HL-60 (cell line): ENCODE measurements around the gene RIN1.

Experiments used
- DNase-seq, 2 experiments: peaks; one replicate each; pipeline ENCODE4 v3.0.0-alpha.2; 2010 to 2020; ENCODE audit warnings: low read depth in 1 of 2, low spot score in 1 of 2
- H3K27ac ChIP-seq: fragments of 250-450 bp; sonication (Bioruptor Pico); replicated peaks from 2 replicates; pipeline ENCODE4 v1.5.1; 2020; ENCODE audit warnings: mild to moderate bottlenecking, moderate library complexity
- H3K27me3 ChIP-seq: fragments of 250-450 bp; sonication (Bioruptor Pico); 2 replicates; pipeline ENCODE4 v1.5.1; 2021; ENCODE audit warnings: mild to moderate bottlenecking, moderate library complexity; ENCODE audit not compliant: insufficient read depth, poor library complexity, severe bottlenecking
- H3K4me3 ChIP-seq: replicated peaks from 2 replicates; pipeline ENCODE4 v1.5.1; 2011; ENCODE audit warnings: mild to moderate bottlenecking, control low read depth, low read length; ENCODE audit not compliant: insufficient read depth
- GABPA ChIP-seq: IDR thresholded peaks from 2 replicates; pipeline ENCODE4 v1.6.1; 2012; ENCODE audit warnings: low read depth
- POLR2AphosphoS5 ChIP-seq: IDR thresholded peaks from 2 replicates; pipeline ENCODE4 v1.6.1; 2012; ENCODE audit warnings: low read depth
- SPI1 ChIP-seq: IDR thresholded peaks from 2 replicates; pipeline ENCODE4 v1.6.1; 2012; ENCODE audit warnings: low read depth, mild to moderate bottlenecking, borderline replicate concordance
- TF ChIP-seq, protein P1 (sequence below): IDR thresholded peaks from one replicate; pipeline ENCODE4 v1.5.1; 2011; ENCODE audit warnings: low read length, control low read depth, inconsistent platforms; ENCODE audit not compliant: insufficient read depth
- TF ChIP-seq, protein P2 (sequence below): IDR thresholded peaks from 2 replicates; pipeline ENCODE4 v1.6.1; 2012; ENCODE audit warnings: low read depth; ENCODE audit not compliant: insufficient replicate concordance

RIN1 gene

DNA sequence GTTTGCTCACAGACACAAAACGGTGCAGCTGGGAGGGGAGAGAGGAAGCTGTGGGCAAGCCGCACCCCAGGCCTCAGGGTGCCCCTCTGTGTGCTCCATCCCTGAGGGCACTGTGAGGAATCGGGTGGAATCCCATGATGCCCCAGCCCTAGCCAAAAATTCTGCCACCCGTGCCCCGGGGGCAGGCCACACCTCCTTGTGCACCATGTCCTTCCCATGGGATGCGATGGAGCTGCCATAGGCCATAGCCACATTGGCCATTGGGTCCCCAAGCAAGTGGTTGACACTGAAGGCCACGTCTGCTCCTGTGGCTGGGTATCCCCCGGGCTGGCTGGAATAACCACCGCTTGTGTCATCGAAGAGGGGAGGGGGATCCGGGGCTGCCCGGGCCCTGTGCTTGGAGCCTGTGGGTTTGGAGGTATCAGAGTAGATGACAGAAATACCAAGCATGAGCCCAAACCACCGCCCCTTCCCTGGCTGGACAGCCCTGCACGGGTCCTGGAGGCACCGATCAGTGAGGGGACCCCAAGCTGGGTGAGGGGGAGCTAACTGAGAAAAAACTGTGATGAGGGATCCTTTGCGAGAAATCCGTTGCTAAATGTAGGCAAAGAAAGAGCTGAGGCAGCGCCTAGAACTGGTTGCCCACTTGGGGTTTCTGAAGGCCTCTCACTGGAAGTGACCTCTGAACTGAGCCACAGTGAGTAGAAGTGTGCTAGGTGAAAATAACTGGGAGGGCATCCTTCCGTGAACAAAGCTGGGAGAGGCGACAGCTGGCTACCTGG, 48.2 kb downstream of the RIN1 start:
- TF ChIP-seq, protein P1, sequence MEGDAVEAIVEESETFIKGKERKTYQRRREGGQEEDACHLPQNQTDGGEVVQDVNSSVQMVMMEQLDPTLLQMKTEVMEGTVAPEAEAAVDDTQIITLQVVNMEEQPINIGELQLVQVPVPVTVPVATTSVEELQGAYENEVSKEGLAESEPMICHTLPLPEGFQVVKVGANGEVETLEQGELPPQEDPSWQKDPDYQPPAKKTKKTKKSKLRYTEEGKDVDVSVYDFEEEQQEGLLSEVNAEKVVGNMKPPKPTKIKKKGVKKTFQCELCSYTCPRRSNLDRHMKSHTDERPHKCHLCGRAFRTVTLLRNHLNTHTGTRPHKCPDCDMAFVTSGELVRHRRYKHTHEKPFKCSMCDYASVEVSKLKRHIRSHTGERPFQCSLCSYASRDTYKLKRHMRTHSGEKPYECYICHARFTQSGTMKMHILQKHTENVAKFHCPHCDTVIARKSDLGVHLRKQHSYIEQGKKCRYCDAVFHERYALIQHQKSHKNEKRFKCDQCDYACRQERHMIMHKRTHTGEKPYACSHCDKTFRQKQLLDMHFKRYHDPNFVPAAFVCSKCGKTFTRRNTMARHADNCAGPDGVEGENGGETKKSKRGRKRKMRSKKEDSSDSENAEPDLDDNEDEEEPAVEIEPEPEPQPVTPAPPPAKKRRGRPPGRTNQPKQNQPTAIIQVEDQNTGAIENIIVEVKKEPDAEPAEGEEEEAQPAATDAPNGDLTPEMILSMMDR, result no peak
- TF ChIP-seq, protein P2, sequence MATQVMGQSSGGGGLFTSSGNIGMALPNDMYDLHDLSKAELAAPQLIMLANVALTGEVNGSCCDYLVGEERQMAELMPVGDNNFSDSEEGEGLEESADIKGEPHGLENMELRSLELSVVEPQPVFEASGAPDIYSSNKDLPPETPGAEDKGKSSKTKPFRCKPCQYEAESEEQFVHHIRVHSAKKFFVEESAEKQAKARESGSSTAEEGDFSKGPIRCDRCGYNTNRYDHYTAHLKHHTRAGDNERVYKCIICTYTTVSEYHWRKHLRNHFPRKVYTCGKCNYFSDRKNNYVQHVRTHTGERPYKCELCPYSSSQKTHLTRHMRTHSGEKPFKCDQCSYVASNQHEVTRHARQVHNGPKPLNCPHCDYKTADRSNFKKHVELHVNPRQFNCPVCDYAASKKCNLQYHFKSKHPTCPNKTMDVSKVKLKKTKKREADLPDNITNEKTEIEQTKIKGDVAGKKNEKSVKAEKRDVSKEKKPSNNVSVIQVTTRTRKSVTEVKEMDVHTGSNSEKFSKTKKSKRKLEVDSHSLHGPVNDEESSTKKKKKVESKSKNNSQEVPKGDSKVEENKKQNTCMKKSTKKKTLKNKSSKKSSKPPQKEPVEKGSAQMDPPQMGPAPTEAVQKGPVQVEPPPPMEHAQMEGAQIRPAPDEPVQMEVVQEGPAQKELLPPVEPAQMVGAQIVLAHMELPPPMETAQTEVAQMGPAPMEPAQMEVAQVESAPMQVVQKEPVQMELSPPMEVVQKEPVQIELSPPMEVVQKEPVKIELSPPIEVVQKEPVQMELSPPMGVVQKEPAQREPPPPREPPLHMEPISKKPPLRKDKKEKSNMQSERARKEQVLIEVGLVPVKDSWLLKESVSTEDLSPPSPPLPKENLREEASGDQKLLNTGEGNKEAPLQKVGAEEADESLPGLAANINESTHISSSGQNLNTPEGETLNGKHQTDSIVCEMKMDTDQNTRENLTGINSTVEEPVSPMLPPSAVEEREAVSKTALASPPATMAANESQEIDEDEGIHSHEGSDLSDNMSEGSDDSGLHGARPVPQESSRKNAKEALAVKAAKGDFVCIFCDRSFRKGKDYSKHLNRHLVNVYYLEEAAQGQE, result no peak
- TF ChIP-seq SPI1 (no peak; the same call in 1 of the 2 replicates), POLR2AphosphoS5 (0 out of 2 replicates have a peak, but pooled peaks have one; percentile 14)
- Histone ChIP-seq H3K4me3 (peak overlapping the region; percentile 90), H3K27me3 (peaks cover 17% of the 10 kb centered on the region), H3K27ac (peak overlapping the region; percentile 60)
- DNase-seq, result peak in 1 of 2 experiments; percentile 12

GRCh38 chr11:66287211-66287888, 48.9 kb downstream of the RIN1 start:
- peak overlapping the region; percentile 60 for H3K27ac ChIP-seq
- TF ChIP-seq, protein P1, result no peak
- TF ChIP-seq SPI1 (peak; percentile 64; the same call in 1 of the 2 replicates), GABPA (no peak), POLR2AphosphoS5 (peak; percentile 22; the same call in 1 of the 2 replicates)
- TF ChIP-seq, protein P2, result no peak

GRCh38 chr11:66286699-66287098, 49.5 kb downstream of the RIN1 start:
- Histone ChIP-seq H3K4me3 (no peak overlapping the region), H3K27ac (peak overlapping the region; percentile 60; the same call in 1 of the 2 replicates), H3K27me3 (peaks cover 6% of the 10 kb centered on the region)
- TF ChIP-seq, protein P1, result no peak
- TF ChIP-seq, protein P2, result no peak
- TF ChIP-seq SPI1 (no peak), POLR2AphosphoS5 (no peak), GABPA (no peak)
- no peak for DNase-seq

More at GRCh38 chr11:66287211-66287888, 48.9 kb downstream of the RIN1 start:
- peak overlapping the region; percentile 90 for H3K4me3 ChIP-seq
- peak in 1 of 2 experiments; percentile 64 for DNase-seq
- peaks cover 11% of the 10 kb centered on the region for H3K27me3 ChIP-seq
